CD14-positive monocyte (primary cell): Measurements from ENCODE around the gene ZNF536. TPM values are rescaled to one million over a fixed set of nuclear protein-coding genes. Genes with fewer than 3 reads are reported as not detected.

Experiments
- DNase-seq, 3 donors: peaks; one replicate each; pipeline ENCODE4 v3.0.0-alpha.2; 2011 to 2022
- H2AFZ ChIP-seq: 2 replicates; pipeline ENCODE4 v1.6.0; 2012; ENCODE audit warnings: mild to moderate bottlenecking, low read depth, low read length, inconsistent platforms; ENCODE audit not compliant: insufficient read depth, poor library complexity, severe bottlenecking
- H3K27ac ChIP-seq, 2 donors: 1 replicate in 1 of 2; 2 replicates in 1 of 2; pipeline ENCODE4 v1.5.1; 2012 to 2013; ENCODE audit warnings: low read length in 2 of 2, control low read depth in 1 of 2, inconsistent platforms in 1 of 2, low read depth in 1 of 2, mild to moderate bottlenecking in 1 of 2
- H3K27me3 ChIP-seq, 2 donors: one replicate each; pipeline versions ENCODE4 v1.6.0 to v1.6.1; 2011 to 2013; ENCODE audit warnings: low read length in 2 of 2; ENCODE audit not compliant: control insufficient read depth in 2 of 2, insufficient read depth in 2 of 2
- H3K36me3 ChIP-seq, 2 donors: replicated peaks in 1 of 2; 1 replicate in 1 of 2; 2 replicates in 1 of 2; pipeline versions ENCODE4 v1.5.1 to v1.6.1; 2012 to 2013; ENCODE audit warnings: low read length in 2 of 2, control low read depth in 1 of 2, inconsistent platforms in 1 of 2, mild to moderate bottlenecking in 1 of 2; ENCODE audit not compliant: insufficient read depth in 2 of 2, control insufficient read depth in 1 of 2
- H3K4me1 ChIP-seq, 2 donors: 1 replicate in 1 of 2; 2 replicates in 1 of 2; pipeline versions ENCODE4 v1.5.1 to v1.6.1; 2012 to 2013; ENCODE audit warnings: low read length in 2 of 2, control low read depth in 1 of 2, inconsistent platforms in 1 of 2, mild to moderate bottlenecking in 1 of 2, moderate library complexity in 1 of 2; ENCODE audit not compliant: insufficient read depth in 2 of 2, control insufficient read depth in 1 of 2
- H3K4me2 ChIP-seq: replicated peaks from 2 replicates; pipeline ENCODE3; 2012; ENCODE audit warnings: low read length, moderate library complexity, mild to moderate bottlenecking; ENCODE audit not compliant: poor library complexity, severe bottlenecking; ENCODE audit errors: extremely low read depth
- H3K4me3 ChIP-seq, 3 experiments: fragments of 200-600 bp in 1 of 3; sonication (generic) in 1 of 3; replicated peaks in 1 of 3; 1 replicate in 2 of 3; 2 replicates in 1 of 3; pipeline ENCODE4 v1.5.1; 2011 to 2013; ENCODE audit warnings: low read length in 3 of 3, mild to moderate bottlenecking in 3 of 3, control low read depth in 2 of 3, low read depth in 2 of 3, inconsistent platforms in 1 of 3, moderate library complexity in 1 of 3
- H3K79me2 ChIP-seq: 2 replicates; pipeline ENCODE4 v1.6.0; 2012; ENCODE audit warnings: mild to moderate bottlenecking, control low read depth, inconsistent platforms, low read length, moderate library complexity; ENCODE audit not compliant: insufficient read depth
- H3K9ac ChIP-seq: 2 replicates; pipeline ENCODE4 v1.6.0; 2017; ENCODE audit warnings: low read length, mild to moderate bottlenecking; ENCODE audit not compliant: insufficient read depth, poor library complexity, severe bottlenecking
- H3K9me3 ChIP-seq, 2 donors: replicated peaks in 1 of 2; 1 replicate in 1 of 2; 2 replicates in 1 of 2; pipeline versions ENCODE4 v1.5.1 to v1.6.1; 2012 to 2013; ENCODE audit warnings: low read length in 2 of 2, control low read depth in 1 of 2; ENCODE audit not compliant: control insufficient read depth in 1 of 2, insufficient read depth in 1 of 2
- H4K20me1 ChIP-seq: 2 replicates; pipeline ENCODE4 v1.6.0; 2012; ENCODE audit warnings: mild to moderate bottlenecking, low read length, control low read depth, moderate library complexity; ENCODE audit not compliant: insufficient read depth
- H3K27ac Mint-ChIP-seq, 7 donors: one replicate each; pipeline ENCODE4 v1.8.0; 2020; ENCODE audit warnings: mild to moderate bottlenecking in 7 of 7, mixed read lengths in 7 of 7, moderate library complexity in 6 of 7, inconsistent platforms in 2 of 7
- H3K27me3 Mint-ChIP-seq, 3 donors: one replicate each; pipeline ENCODE4 v1.8.0; 2021 to 2022; ENCODE audit warnings: low read depth in 3 of 3, mild to moderate bottlenecking in 3 of 3, mixed read lengths in 3 of 3, moderate library complexity in 3 of 3, inconsistent platforms in 1 of 3
- H3K36me3 Mint-ChIP-seq, 2 donors: one replicate each; pipeline ENCODE4 v1.8.0; 2020; ENCODE audit warnings: mixed read lengths in 2 of 2, inconsistent platforms in 1 of 2, mild to moderate bottlenecking in 1 of 2
- H3K4me1 Mint-ChIP-seq: one replicate; pipeline ENCODE4 v1.8.0; 2020; ENCODE audit warnings: mild to moderate bottlenecking, mixed read lengths
- H3K4me3 Mint-ChIP-seq, 2 donors: one replicate each; pipeline ENCODE4 v1.8.0; 2020; ENCODE audit warnings: mild to moderate bottlenecking in 2 of 2, mixed read lengths in 2 of 2, moderate library complexity in 1 of 2
- H3K9me3 Mint-ChIP-seq, 7 donors: one replicate each; pipeline ENCODE4 v1.8.0; 2020 to 2022; ENCODE audit warnings: mixed read lengths in 7 of 7, mild to moderate bottlenecking in 6 of 7, moderate library complexity in 6 of 7, inconsistent platforms in 2 of 7
- WGBS: methylation state at CpG from one replicate; pipeline ENCODE4 v1.1.5; 2013; ENCODE audit warnings: missing lambda C conversion rate; ENCODE audit not compliant: insufficient coverage; 5-methylcytosine and 5-hydroxymethylcytosine counted together
- intact Hi-C, 2 donors: fragments of 100-400 bp; cut with micrococcal nuclease; formaldehyde crosslinking; loops; one replicate each; pipeline versions ENCODE4 v1.15.0 to v1.15.1; 2023
- polyA plus RNA-seq, 3 donors: library from polyadenylated mRNA; depleted of rRNA in 1 of 3; unstranded in 2 of 3; stranded (reverse) in 1 of 3; fragments of 300-500 nt in 2 of 3; fragments of >200 nt in 1 of 3; fragmentation: Illumina TruSeq in 2 of 3; gene quantifications; 1 replicate in 2 of 3; 2 replicates in 1 of 3; pipeline ENCODE4 v1.2.3, GENCODE V29; 2012 to 2021
- TF ChIP-seq, protein P1 (sequence below): fragments of 200-600 bp; IDR thresholded peaks from one replicate; pipeline ENCODE4 v1.8.0; 2022; ENCODE audit warnings: antibody characterized with exemption, mild to moderate bottlenecking

ZNF536 gene
- polyA plus RNA-seq, 3 donors, result not detected

DNA sequence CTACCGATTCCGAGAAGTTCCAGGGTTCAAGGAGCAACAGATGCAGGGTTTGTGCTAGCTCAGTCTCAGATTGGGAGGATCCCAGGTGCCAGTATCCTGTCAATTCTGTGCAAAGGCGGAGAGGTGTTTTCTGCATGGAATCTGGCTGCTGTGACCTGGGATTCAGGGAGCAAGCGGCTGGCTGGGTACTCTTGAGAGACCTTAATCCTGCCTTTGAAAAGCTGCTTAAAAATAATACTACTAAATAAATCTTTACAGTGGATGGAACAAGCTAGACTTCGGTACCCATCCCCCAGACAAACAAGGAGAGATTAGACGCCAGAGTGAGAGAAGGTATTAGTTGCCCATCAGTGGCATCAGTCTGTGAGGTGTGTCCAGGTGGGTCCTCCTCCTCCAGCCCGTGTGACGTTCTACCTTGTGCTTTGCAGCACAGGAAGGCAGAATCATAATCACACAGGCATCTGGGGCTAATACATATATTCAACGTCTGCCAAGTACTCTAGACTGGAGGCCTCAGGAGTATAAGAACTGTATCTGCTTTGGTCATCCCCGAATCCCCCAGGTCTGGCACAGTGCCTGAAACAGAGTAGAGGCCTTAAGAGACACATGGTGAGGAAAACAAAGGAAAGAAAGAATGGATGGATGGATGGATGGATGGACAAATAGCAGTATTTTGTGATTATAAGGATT is 230.6 kb downstream of the ZNF536 start:
- H3K9me3 ChIP-seq, result no peaks in the 10 kb centered on the region
- no peak overlapping the region for H3K27ac Mint-ChIP-seq
- TF ChIP-seq, protein P1, sequence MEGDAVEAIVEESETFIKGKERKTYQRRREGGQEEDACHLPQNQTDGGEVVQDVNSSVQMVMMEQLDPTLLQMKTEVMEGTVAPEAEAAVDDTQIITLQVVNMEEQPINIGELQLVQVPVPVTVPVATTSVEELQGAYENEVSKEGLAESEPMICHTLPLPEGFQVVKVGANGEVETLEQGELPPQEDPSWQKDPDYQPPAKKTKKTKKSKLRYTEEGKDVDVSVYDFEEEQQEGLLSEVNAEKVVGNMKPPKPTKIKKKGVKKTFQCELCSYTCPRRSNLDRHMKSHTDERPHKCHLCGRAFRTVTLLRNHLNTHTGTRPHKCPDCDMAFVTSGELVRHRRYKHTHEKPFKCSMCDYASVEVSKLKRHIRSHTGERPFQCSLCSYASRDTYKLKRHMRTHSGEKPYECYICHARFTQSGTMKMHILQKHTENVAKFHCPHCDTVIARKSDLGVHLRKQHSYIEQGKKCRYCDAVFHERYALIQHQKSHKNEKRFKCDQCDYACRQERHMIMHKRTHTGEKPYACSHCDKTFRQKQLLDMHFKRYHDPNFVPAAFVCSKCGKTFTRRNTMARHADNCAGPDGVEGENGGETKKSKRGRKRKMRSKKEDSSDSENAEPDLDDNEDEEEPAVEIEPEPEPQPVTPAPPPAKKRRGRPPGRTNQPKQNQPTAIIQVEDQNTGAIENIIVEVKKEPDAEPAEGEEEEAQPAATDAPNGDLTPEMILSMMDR, result no peak
- peaks cover 0 to 3% (median 1%) of the 10 kb centered on the region in 7 donors for H3K9me3 Mint-ChIP-seq
- intact Hi-C loops, result no loop called here
- no peaks in the 10 kb centered on the region for H3K36me3 Mint-ChIP-seq
- no peak overlapping the region for H2AFZ ChIP-seq
- H3K4me1 Mint-ChIP-seq, result no peaks in the 10 kb centered on the region
- H3K27ac ChIP-seq, result no peak overlapping the region
- H3K79me2 ChIP-seq, result no peaks in the 10 kb centered on the region
- no peak overlapping the region for H3K9ac ChIP-seq
- no peaks in the 10 kb centered on the region for H3K27me3 ChIP-seq
- no peak overlapping the region for H3K4me2 ChIP-seq
- H3K4me3 ChIP-seq, result no peak overlapping the region
- H3K4me1 ChIP-seq, result no peaks in the 10 kb centered on the region
- H4K20me1 ChIP-seq, result no peaks in the 10 kb centered on the region
- WGBS, result 90% methylated on average over 7 of the region's 10 CpGs
- H3K27me3 Mint-ChIP-seq, result peaks cover 0 to 13% (median 2%) of the 10 kb centered on the region in 3 donors
- no peak overlapping the region for H3K4me3 Mint-ChIP-seq
- DNase-seq, result no peak
- H3K36me3 ChIP-seq, result no peaks in the 10 kb centered on the region

DNA sequence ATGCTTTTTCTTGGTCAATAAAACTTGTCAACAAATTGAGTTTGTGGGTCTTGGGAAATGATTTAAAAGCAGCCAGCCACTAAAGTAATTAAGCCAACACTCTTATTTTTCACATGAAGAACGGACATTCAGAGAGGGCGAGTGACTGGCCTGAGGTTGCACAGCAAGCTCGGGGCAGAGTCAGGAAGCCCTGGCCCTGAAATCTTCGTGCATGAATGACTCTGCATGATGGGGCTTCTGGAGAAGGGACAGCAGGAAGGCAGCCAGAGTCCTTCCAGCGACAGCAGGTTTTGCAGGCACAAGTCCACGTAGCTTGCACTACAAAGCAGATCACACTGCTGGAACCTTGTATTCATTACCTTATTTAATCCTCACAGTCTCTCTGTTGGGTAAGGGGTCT is 232.5 kb downstream of the ZNF536 start:
- H3K4me1 ChIP-seq, result no peaks in the 10 kb centered on the region
- H3K27ac ChIP-seq, result no peak overlapping the region
- H2AFZ ChIP-seq, result no peak overlapping the region
- H3K4me3 ChIP-seq, result no peak overlapping the region
- no peak overlapping the region for H3K4me2 ChIP-seq
- Mint-ChIP-seq H3K4me3 (no peak overlapping the region), H3K27ac (no peak overlapping the region), H3K9me3 (peaks cover 0 to 3% (median 0%) of the 10 kb centered on the region in 7 donors), H3K27me3 (peaks cover 0 to 6% (median 2%) of the 10 kb centered on the region in 3 donors), H3K4me1 (no peaks in the 10 kb centered on the region), H3K36me3 (no peaks in the 10 kb centered on the region)
- H3K36me3 ChIP-seq, result no peaks in the 10 kb centered on the region
- H3K79me2 ChIP-seq, result no peaks in the 10 kb centered on the region
- DNase-seq, result no peak
- H3K9me3 ChIP-seq, result no peaks in the 10 kb centered on the region
- no peaks in the 10 kb centered on the region for H3K27me3 ChIP-seq
- no peak overlapping the region for H3K9ac ChIP-seq
- 85% methylated on average over 4 of the region's 6 CpGs for WGBS
- intact Hi-C loops, result no loop called here
- no peaks in the 10 kb centered on the region for H4K20me1 ChIP-seq
- TF ChIP-seq, protein P1, result no peak
